MG63 (cell line): Measurements from ENCODE around the gene ABCC12. TPM values are rescaled to one million over a fixed set of nuclear protein-coding genes. Genes with fewer than 3 reads are reported as not detected.
"Not testable (repeated sequence)": the region's sequence is repeated elsewhere in the genome, so short reads cannot be mapped to it uniquely, and the experiment has no call there.

Source experiments
- DNase-seq: peaks from one replicate; pipeline ENCODE4 v3.0.0-alpha.2; 2020
- H3K27me3 ChIP-seq: fragments of 250-450 bp; sonication (Bioruptor Pico); 2 replicates; pipeline ENCODE4 v1.5.1; 2020; ENCODE audit warnings: mild to moderate bottlenecking, moderate library complexity
- H3K36me3 ChIP-seq: fragments of 250-450 bp; sonication (Bioruptor Pico); 2 replicates; pipeline ENCODE4 v1.5.1; 2020; ENCODE audit warnings: mild to moderate bottlenecking, moderate library complexity
- H3K4me3 ChIP-seq: fragments of 250-450 bp; sonication (Bioruptor Pico); 2 replicates; pipeline ENCODE4 v1.5.1; 2020; ENCODE audit warnings: mild to moderate bottlenecking, moderate library complexity
- H3K9me3 ChIP-seq: fragments of 250-450 bp; sonication (Bioruptor Pico); 2 replicates; pipeline ENCODE4 v1.5.1; 2020; ENCODE audit warnings: mild to moderate bottlenecking, moderate library complexity
- total RNA-seq: library from RNA; depleted of rRNA; stranded (reverse); fragments of >200 nt; shearing (Covaris generic); gene quantifications from 2 replicates; pipeline ENCODE4 v1.2.3, GENCODE V29; 2014; ENCODE audit warnings: low replicate concordance; rRNA removed

ABCC12 gene
- not detected in 2 replicates for total RNA-seq

DNA sequence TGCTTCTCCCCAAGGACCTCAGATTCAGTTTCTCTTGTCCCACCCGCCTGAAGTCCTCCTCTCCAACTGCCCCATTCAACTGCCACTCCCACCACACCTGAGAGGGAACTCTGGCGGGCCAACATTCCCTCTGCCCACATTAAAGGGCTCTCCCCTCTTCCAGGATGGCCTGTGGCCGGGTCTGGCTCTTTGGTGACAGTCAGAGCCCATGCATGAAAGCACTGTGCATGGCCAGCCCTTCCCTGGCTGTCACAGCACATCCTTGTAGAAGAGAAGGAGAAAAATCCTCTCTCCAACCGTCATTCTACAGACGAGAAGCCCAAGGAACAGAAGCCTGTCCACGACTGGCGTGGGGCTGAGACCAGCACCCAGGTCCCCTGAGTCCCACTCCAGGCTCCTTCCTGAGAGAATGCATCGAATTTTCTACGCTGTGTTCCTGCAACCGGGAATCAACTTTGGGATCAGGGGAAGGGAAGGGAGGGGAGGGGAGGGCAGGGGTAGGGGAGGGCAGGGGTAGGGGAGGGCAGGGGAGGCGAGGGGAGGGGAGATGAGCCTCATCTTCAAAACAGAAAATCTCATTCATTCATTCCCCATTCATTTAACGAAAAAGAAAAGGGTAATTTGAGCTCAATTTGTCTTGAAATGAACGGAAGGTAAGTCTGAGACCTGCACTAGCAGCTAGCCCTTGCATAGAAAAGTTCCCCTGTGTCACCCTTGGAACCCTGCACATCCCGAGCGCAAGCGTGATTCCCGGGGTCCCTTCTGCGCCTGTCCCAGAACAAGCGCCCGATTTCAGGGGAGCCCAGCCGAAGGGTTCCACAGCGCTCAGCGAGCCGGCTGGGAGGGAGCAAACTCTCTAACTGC is at the start of gene ABCC12:
Gene ABCC12, minus strand, starts transcription at position 68 of the 864 bp plus-strand sequence. CDS start 9,569 bp downstream, outside the sequence.
- H3K27me3 ChIP-seq = no peaks in the 10 kb centered on the region
- no peak for DNase-seq
- no peaks in the 10 kb centered on the region for H3K36me3 ChIP-seq
- H3K4me3 ChIP-seq = no peak within 1 kb of the TSS
- no peaks in the 10 kb centered on the region for H3K9me3 ChIP-seq

- no peaks in the 10 kb centered on the region for H3K27me3 ChIP-seq
- no peaks in the 10 kb centered on the region for H3K9me3 ChIP-seq
- DNase-seq = no peak
- no peaks in the 10 kb centered on the region for H3K36me3 ChIP-seq
- H3K4me3 ChIP-seq = no peak overlapping the region
Observed at GRCh38 chr16:48204825-48205151, 49.0 kb upstream of the ABCC12 start.

DNA sequence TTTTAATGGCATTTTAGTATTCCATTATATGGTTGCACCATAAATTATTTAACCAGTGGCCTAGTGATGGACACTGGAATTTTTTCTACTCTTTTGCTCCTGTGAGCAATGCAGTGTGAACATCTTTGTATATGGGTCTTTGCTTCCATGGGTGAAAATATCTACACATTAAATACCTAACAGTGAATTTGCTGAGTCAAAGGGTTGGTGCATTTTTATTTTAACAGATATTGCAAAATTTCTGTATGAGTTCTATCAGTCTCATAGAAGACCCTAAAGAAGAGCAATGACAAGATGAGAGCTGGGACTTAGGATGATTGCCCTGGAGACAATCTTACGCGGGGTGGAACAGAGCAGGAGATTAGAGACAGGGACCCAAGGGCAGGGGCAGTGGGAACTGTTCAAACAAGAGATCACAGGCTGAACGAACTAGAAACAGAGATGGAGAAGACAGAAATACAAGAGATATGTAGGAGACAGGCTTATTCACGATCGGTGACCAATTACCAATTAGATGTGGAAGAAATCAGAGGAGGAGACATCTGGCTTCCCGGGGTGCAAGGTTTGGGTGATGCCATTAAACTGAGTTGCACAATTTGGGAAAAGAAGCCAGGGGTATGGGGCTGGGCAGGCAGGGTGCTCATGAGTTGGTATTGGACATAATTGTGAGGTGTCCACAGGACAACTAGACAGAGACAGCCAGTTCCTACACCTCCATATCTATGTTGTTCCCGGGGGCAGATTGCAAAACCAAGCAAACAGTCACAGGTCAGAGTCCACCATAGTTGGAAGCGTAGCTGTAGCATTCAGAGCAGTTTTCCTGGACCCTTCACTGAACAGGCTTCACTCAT is 48.4 kb upstream of the ABCC12 start:
- no peaks in the 10 kb centered on the region for H3K9me3 ChIP-seq

GRCh38 chr16:48201515-48202201 is 45.9 kb upstream of the ABCC12 start:
- Histone ChIP-seq H3K27me3 (no peaks in the 10 kb centered on the region), H3K4me3 (no peak overlapping the region), H3K36me3 (no peaks in the 10 kb centered on the region), H3K9me3 (no peaks in the 10 kb centered on the region)
- no peak for DNase-seq

More for the DNA sequence above, 48.4 kb upstream of the ABCC12 start:
- H3K4me3 ChIP-seq = no peak overlapping the region
- no peaks in the 10 kb centered on the region for H3K36me3 ChIP-seq
- no peaks in the 10 kb centered on the region for H3K27me3 ChIP-seq
- DNase-seq = no peak

GRCh38 chr16:48197294-48197693 is 41.5 kb upstream of the ABCC12 start:
- DNase-seq = no peak
- Histone ChIP-seq H3K4me3 (no peak overlapping the region), H3K9me3 (no peaks in the 10 kb centered on the region), H3K27me3 (no peaks in the 10 kb centered on the region), H3K36me3 (no peaks in the 10 kb centered on the region)

GRCh38 chr16:48194828-48195556 is 39.2 kb upstream of the ABCC12 start:
- peak; percentile 3 for DNase-seq
- Histone ChIP-seq H3K9me3 (no peaks in the 10 kb centered on the region), H3K4me3 (no peak overlapping the region), H3K36me3 (no peaks in the 10 kb centered on the region), H3K27me3 (no peaks in the 10 kb centered on the region)

- Histone ChIP-seq H3K27me3 (no peaks in the 10 kb centered on the region), H3K9me3 (no peaks in the 10 kb centered on the region), H3K4me3 (no peak overlapping the region), H3K36me3 (no peaks in the 10 kb centered on the region)
- DNase-seq = no peak
Observed at GRCh38 chr16:48193846-48194245, 38.1 kb upstream of the ABCC12 start.

DNA sequence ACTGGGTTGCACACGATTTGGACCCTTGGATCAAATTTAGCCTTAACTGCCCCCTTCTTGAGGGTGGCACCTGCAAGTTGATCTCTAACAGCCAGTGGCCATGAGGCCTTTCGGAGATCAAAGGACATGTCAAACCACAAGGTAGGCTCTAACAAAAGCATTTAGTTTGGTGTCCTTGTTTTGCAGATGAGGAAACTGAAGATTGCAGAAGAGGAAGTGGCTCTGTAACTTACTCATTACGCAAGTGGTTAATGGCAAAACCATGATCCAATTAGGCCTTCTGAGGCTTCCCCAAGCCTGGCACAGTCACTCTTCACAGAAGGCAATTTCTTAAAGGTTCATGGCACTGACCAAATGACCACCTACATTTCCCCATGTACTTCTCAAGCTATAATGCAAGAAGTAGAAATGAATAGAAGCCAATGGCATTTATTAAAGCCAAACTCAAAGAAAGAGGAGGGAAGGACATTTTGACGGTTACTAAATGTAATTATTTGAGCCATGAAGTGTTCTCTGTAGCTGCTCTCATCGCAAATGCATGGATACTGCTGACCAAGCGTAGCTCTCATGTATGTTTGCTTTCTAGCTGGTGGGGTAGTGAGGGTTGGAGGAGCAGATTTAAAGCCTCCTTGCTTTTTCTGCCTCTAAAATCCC is 32.8 kb upstream of the ABCC12 start:
- Histone ChIP-seq H3K36me3 (no peaks in the 10 kb centered on the region), H3K4me3 (no peak overlapping the region), H3K27me3 (no peaks in the 10 kb centered on the region), H3K9me3 (no peaks in the 10 kb centered on the region)
- DNase-seq = no peak

DNA sequence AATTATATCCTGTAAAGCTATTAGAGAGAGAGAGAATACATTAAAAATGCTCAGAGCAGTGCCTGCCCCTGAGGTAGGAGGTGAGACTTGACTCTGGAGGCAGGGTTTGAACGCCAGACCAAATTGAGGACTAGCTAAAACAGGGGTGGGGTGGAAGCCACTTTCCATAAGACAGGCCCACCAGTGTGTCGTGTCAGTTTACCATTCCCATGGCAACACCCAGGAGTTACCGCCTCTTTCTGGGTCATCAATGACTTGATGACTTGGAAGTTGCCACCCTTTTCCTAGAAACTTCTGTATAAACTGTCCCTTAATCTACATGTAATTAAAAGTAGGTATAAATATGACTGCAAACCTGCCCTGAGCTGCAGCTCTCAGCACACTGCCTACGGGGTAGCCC is 32.0 kb upstream of the ABCC12 start:
- Histone ChIP-seq H3K4me3 (no peak overlapping the region), H3K36me3 (no peaks in the 10 kb centered on the region), H3K27me3 (no peaks in the 10 kb centered on the region), H3K9me3 (no peaks in the 10 kb centered on the region)
- no peak for DNase-seq

DNA sequence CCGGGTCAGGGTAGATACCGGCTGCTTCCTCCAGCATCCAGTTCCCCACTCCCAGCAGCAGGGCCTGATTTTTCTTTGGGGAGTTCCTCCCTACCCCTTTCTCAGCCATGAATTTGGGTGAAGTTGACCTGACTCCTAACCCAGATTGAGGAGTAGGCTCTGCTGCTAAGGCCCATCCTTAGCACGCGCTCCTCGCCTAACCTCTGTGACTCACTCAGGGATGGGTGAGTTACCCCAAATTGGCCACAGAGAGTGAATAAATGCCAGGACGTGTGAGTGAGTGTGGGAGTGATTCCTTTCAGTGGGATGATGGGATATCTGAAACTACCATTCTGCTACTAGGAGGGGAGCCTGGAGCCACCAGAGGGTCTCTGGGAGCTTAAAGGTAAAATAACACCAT is 28.9 kb upstream of the ABCC12 start:
- Histone ChIP-seq H3K4me3 (no peak overlapping the region), H3K36me3 (no peaks in the 10 kb centered on the region), H3K9me3 (no peaks in the 10 kb centered on the region), H3K27me3 (no peaks in the 10 kb centered on the region)
- DNase-seq = no peak

DNA sequence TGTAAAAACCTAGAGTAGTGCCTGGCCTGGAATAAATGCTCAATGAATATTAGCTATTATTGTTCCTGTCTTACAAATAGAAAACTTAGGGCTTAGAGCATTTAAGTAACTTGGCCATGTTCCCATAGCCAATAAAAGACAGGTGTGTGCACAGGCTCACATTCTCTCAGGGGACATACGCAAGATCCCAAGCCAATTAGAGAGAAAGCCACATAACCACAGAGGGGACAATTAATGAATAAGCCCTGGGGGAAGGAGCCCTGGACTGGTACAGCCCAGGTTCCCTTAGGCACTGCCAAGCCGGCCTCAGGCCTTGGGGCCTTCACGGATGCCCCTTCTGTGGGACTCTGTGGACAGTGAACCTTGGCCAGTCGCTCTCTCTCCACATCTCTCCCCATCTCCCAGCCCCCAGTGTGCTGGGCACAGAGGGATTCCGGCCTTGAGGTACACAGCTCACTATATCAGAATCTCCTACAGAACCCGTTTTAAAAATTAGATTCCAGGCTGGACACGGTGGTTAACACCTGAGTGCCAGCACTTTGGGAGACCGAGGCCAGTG is 27.3 kb upstream of the ABCC12 start:
- DNase-seq = no peak
- no peaks in the 10 kb centered on the region for H3K27me3 ChIP-seq
- H3K36me3 ChIP-seq = no peaks in the 10 kb centered on the region
- H3K9me3 ChIP-seq = no peaks in the 10 kb centered on the region
- no peak overlapping the region for H3K4me3 ChIP-seq

DNA sequence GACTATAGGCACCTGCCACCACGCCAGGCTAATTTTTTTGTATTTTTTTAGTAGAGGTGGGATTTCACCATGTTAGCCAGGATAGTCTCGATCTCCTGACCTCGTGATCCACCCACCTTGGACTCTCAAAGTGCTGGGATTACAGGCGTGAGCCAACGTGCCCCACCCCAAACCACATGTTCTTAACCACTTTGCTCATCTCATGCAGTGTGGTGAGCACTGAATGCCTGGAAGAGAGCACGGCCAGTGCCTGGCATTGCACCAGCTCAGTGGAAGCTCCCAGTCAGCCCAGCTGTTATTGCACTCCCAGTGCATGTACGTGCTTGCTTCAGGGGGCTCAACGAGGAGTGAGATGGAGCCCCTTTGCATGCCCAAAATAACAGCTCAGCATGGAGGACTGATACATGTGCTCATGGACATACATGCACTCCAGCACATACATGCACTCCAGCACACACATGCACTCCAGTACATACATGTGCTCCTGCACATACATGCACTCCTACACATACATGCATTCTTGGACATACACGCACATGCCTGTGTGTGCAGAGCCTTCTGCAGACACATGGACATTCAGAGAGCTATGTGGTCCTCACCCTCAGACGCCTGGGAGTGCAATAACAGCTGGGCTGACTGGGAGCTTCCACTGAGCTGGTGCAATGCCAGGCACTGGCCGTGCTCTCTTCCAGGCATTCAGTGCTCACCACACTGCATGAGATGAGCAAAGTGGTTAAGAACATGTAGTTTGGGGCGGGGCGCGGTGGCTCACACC is 26.1 kb upstream of the ABCC12 start:
- H3K27me3 ChIP-seq, H3K36me3 ChIP-seq, H3K9me3 ChIP-seq, H3K4me3 ChIP-seq: not testable (repeated sequence)
- peak; percentile 10 for DNase-seq

GRCh38 chr16:48180868-48181480 is 25.2 kb upstream of the ABCC12 start:
- H3K27me3 ChIP-seq = no peaks in the 10 kb centered on the region
- no peak overlapping the region for H3K4me3 ChIP-seq
- no peaks in the 10 kb centered on the region for H3K36me3 ChIP-seq
- DNase-seq = no peak
- H3K9me3 ChIP-seq = no peaks in the 10 kb centered on the region

DNA sequence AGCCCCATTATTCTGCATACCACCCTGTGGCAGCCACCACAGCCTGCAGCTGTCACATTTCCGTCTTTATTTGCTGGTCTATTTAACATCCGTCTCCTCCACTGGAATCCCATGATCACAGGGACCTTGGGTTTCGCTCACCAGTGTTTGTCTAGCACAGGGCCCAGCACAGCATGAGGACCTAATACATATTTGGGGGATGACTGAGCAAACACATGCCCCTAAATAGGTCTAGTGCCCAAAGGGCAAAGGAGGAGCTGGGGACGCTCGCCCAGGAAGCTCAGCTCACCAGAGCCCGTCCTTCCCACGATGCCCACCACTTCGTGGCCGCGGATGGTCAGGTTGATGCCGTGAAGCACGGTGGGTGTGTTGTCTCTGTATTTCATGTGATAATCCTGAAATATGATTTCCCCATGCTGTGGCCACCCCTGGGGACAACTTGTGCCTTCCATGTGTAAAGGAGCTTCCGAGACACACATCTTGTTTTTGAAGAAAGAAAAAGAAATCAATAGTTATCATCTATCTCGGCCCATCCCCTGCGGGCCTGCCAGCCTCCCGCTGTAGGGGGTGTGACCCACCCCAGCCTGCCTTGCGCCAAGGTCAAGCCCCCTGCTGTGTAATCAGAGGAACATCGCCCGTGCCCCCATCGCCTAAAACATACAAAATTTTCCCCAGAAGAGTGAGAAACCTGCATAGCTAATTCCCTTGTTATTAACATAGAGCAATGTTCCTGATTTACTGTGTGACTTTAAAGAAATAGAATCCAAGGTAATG is 21.0 kb upstream of the ABCC12 start:
- Histone ChIP-seq H3K9me3 (no peaks in the 10 kb centered on the region), H3K4me3 (no peak overlapping the region), H3K27me3 (no peaks in the 10 kb centered on the region), H3K36me3 (no peaks in the 10 kb centered on the region)
- DNase-seq = no peak
